Kidney capillary endothelial cell (primary cell): ENCODE measurements around the gene CT47C1.
"Not testable (repeated sequence)": the region's sequence is repeated elsewhere in the genome, so short reads cannot be mapped to it uniquely, and the experiment has no call there.

Experiments
- DNase-seq: peaks from one replicate; pipeline ENCODE4 v3.0.0-alpha.2; 2018; ENCODE audit warnings: low spot score

The CT47C1 gene

DNA sequence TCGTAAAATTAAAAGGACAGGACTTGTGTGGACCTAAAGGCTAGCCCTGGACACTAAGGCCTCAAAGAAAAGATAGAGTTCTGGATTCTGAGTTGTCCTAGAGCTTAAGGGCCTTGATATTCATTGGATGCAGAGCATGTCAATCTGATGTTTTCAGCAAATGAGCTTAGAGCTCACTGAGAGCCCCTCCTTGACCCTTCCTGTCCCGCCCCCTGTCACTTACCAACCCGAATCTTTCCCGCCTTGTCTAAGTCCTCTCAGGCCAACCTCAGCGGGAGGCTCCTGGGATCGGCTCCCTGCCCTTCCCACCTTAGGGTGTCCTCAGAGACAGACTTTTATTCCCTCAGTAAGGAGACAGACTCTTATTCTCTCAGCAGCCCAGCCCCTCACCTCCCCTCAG lies at the start of gene CT47C1:
TSS of gene CT47C1 (plus strand) at position 250 of the 400 bp plus-strand sequence. CDS start 233 bp downstream, outside the sequence.
- DNase-seq = no peak

- DNase-seq = no peak
Measured at GRCh38 chrX:119025900-119026299, 46.9 kb upstream of the CT47C1 start.

DNA sequence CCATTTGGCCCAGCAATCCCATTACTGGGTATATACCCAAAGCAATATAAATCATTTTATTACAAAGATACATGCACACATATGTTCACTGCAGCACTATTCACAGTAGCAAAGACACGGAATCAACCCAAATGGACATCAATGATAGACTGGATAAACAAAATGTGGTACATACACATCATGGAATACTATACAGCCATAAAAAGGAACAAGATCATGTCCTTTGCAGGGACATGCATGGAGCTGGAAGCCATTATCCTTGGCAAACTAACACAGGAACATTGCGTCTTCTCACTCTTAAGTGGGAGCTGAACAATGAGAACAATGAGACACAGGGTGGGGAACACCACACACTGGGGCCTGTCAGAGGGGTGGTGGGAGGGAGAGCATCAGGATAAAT lies 46.4 kb upstream of the CT47C1 start:
- not testable (repeated sequence) for DNase-seq

DNA sequence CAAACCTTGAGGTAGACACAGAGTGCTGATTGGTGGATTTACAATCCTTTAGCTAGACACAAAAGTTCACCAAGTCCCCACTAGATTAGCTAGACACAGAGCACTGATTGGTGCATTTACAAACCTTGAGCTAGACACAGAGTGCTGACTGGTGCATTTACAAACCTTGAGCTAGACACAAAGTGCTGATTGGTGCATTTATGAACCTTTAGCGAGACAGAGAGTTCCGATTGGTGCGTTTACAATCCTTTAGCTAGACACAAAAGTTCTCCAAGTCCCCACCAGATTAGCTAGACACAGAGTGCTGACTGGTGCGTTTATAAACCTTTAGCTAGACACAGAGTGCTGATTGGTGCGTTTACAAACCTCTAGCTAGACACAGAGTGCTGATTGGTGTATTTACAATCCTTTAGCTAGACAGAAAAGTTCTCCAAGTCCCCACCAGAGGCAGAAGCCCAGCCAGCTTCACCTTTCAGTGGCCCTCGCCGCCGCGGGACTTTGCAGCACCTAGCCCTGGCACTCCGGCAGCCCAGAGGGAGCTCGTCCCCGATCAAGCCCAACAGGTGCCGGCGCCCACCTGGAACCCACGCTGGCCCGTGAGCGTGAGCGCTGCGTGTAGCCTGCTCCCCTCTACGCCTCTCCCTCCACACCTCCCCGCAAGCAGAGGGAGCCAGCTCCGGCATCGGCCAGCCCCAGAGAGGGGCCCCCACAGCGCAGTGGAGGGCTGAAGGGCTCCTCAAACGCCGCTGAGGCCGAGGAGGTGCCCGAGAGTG lies 44.6 kb upstream of the CT47C1 start:
- not testable (repeated sequence) for DNase-seq

DNA sequence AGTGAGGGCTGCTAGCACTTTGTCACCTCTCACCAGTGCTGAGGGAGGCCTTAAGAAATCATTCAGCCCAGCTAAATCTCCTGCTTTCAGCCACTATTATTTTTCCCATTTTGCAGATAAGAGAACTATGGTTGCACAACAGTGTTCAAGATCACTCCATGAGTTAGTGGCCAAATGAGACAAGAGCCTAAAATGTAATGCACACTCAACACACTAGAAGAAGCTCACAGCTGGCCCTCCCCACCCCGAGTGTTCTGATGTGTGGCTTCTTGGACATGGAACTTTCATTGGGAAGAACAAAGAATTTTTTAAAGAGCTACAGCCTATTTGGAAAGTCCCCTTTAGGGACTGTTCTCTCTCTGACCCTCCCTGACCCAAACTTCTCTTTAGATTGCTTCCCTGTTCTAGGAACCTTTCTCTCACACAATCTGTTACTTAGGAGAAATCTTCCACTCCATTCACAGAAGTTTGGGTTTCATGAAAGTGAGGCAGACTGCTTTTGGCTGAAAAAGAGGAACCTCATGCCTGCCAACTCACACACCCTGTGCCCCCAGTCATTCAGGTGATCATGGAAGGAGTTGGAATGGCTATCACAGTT lies 44.0 kb upstream of the CT47C1 start:
- DNase-seq = no peak

DNA sequence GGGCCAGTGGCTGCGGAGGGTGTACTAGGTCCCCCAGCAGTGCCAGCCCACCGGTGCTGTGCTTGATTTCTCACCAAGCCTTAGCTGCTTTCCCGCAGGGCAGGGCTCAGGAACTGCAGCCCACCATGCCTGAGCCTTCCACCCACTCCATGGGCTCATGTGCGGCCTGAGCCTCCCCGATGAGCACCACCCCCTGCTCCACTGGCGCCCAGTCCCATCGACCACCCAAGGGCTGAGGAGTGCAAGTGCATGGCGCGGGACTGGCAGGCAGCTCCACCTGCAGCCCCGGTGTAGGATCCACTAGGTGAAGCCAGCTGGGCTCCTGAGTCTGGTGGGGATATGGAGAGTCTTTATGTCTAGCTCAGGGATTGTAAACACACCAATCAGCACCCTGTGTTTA lies 43.1 kb upstream of the CT47C1 start:
- not testable (repeated sequence) for DNase-seq

DNA sequence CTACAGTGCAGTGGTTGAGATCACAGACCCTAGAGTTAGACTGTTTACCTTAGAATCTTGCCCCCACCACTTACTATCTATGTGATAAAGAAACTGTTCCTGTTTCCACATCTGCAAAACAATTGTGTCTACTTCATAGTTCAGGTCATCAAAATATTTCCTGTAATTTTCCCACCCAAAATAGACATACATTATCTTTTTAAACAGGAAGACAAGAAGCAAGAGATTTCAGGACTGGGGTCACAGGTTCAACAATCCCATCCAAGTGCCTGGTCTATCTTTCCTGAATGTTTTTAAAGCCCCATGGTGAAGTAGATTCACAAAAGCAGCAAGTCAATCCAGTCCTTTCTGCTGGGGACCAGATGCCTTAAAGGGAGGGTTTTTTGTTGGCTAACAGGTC lies 41.8 kb upstream of the CT47C1 start:
- DNase-seq = no peak

DNA sequence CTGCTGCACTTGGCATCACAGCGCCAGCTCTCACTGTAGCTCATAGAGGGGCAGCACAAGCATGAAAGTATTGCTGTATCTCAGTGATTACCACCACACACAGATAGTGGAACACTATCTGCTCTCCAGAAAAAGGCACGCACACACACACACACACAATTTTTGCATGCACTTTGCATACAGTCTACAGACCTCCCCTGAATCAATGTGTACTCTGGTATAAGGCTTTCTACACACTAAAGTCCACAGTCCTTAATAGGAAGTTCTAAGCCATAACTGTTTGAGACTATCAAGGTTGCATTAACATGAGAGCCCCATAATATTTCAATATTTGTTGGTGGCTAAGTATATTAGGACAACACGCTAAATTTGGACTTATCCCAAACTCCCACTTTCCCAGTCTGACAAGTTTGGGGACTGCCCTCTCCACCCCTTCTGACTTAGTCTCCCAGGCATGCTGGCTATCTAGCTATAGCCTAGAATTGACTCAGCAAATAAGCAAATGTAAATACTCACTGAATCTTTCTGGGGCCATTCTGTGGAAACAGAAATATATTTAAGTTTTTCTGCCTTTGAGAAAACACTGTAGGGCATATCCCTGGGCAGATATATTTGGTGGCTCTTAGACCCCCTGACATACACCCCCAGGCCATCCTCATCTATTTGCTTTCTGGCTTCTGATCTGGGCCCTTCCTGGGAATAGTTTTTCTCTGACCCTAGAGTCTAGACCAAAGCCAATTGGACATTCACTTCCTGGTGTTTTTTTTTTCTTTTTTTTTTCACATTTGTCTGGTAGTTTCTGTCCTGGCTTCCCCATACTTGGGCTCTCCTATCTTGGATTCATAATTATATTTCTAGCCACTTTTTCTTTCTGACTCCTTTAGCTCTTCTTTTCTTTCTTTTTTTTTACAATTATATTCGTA lies 36.4 kb upstream of the CT47C1 start:
- no peak for DNase-seq

- no peak for DNase-seq
Measured at GRCh38 chrX:119040432-119040831, 32.4 kb upstream of the CT47C1 start.

- peak; percentile 51 for DNase-seq
Measured at GRCh38 chrX:119041175-119041574, 31.6 kb upstream of the CT47C1 start.

DNA sequence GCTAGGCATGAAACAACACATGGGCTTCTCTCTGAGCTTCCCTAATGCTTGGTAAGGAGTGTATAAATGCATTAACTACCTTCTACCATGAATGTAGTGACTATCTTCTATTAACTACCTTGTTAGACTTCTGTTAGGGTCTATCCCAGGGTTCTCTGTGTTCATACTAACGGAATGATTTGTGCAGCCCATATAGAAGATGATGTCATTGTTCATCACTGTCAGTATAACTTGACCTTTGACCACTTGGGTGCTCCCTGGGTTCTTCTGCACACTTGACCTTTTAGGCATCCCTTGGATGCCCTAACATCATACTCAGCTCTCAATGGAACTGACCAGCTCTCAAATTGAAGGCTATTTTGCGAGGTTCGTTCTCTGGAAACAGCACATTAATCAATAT lies 30.8 kb upstream of the CT47C1 start:
- DNase-seq = no peak

- DNase-seq = no peak
Measured at GRCh38 chrX:119042996-119043395, 29.8 kb upstream of the CT47C1 start.

GRCh38 chrX:119045884-119046283 lies 26.9 kb upstream of the CT47C1 start:
- no peak for DNase-seq

- no peak for DNase-seq
Measured at GRCh38 chrX:119055687-119056086, 17.1 kb upstream of the CT47C1 start.

DNA sequence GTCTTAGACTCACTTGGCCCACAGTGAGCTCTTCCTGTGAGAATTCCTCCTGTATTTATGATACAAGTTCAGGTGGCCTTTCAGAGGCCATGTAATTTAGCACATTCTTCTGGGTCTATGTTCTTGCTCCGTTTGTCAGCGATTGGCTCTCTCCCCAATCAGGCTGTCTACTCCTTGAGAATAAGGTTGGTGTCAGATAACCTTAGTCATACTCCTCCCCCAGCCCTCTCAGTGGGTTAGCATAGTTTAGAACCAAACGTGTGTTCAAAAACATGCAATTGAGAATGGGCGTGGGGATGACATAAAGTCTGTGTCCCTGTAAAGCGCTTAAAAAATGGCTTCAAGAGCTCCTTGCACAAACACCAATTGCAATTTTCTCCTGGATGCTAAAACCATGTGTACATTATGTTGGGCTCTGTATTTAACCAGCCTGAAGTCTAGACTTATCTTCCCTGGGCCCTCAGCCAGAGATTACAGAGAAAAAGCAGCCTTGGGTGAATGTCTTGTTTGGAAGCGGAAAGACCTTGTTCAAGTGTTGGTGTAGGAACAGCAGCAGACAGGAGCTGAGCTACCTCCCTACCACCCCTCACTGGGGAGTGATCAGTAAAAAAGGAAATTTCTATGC lies 9.9 kb upstream of the CT47C1 start:
- no peak for DNase-seq

GRCh38 chrX:119063428-119063827 lies 9.4 kb upstream of the CT47C1 start:
- DNase-seq = no peak

DNA sequence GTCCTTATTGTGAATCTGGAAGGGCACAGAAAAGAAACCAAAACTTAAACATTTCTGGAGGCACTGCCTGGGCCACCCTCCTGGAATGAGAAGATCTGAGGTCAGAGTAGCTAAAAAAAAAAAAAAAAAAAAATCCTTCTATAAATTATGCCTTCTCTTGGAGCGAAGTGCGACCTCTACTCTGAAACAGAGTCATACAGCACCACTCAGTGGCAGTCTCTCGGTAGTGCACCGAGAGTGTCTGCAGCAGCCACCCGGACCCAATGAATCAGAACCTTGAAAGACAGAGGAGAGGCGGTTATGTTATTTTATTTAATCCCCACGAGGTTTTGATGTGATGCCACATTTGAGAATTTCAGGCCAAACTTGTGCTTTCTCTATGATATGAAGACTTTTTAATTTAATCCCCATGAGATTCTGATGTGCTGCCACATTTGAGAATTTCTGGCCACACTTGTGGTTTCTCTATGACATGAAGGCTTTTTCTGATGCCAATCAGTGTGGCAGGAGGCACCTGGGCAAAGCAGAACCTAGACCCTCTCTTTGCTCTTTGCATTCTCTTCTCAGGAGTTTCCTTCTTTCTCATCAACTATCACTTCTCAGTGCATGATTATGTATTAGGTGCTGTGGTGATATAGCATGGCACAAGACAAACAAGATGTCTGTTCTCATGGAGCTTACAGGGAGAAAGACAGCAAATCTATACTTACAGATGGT lies 5.6 kb upstream of the CT47C1 start:
- peak; percentile 36 for DNase-seq

DNA sequence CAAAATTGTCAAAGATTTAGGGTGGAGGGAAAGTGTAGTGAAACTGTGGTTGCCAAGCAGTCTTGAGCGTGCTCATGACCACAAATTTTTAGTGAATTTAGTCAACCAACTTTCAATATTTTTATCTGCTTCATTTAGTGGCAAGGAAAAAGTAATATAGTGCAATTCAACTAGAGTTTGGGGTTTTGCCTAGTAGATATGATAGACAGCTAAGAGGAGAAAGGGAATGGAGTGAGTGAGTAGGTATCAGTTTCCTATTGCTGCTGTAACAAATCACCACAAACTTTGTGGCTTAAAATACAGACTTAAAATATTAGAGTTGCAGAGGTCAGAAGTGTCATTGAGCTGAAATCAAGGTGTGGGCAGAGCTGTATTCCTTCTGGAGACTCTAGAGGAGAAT lies 3.7 kb upstream of the CT47C1 start:
- no peak for DNase-seq

DNA sequence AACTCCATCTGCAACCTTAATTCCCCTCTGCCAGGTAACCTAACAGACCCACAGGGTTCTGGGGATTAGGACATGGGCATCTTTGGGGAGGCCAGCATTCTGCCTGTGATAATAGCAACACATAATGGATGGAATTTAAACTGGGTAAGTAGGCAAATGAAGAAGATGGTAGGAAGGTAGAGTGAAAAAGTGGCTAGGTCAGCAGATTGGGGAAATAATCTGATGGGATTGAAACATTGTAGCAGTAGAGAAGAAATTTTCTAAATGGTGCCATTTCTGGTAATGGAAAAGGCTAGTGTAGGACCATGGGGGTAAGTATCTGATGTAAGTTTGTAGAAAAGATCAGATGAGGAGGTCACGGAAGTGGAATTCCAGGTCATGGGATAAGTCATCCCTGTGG lies 3.0 kb upstream of the CT47C1 start:
- DNase-seq = no peak

GRCh38 chrX:119071381-119071780 lies 1.4 kb upstream of the CT47C1 start:
- DNase-seq = no peak

DNA sequence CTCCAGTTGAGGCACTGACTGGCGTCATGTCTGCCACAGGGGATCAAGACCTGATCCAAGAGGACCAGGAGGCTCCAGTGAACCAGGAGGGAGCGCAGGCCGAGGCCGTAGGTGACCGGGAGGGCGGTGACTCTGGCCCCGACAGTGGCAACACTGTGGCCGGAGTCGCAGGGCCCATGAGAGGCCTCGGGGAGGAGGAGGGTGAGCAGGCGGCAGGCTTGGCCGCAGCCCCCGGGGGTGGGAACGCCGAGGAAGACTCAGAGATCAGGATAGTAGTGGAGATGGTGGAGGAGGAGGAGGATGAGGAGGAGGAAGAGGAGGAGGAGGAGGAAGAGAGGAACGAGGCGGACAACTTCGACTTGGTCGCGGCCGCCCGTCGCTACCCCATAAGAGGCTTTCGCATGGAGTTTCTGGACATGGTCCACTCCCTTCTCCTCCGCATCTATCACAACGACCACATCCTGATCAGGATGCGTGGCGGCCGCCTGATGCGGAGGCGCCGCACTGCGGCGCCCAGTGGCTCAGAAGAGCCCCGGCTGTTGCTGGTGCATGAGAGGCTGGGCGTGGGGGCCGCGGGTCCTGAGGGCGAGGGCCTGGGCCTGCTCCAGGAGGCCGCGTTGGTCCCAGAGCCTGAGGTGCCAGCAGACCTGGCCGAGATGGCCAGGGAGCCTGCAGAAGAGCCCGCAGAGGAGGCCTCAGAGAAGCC lies 560 bp downstream of the CT47C1 start:
- no peak for DNase-seq
